GM10266 (cell line): ENCODE measurements around the gene EPHB3.

Experiments used
- DNase-seq: peaks from one replicate; pipeline ENCODE4 v3.0.0; 2012; ENCODE audit errors: extremely low spot score
- CTCF ChIP-seq: IDR thresholded peaks from 2 replicates; pipeline ENCODE4 v1.5.1; 2012; ENCODE audit warnings: mild to moderate bottlenecking, low read depth; ENCODE audit not compliant: control insufficient read depth, insufficient read depth; ENCODE audit errors: missing control alignments

Gene EPHB3

GRCh38 chr3:184629555-184630160 lies 68.1 kb downstream of the EPHB3 start:
- no peak for TF ChIP-seq CTCF
- no peak for DNase-seq

GRCh38 chr3:184630861-184631471 lies 69.4 kb downstream of the EPHB3 start:
- TF ChIP-seq CTCF = no peak

GRCh38 chr3:184631472-184631861 lies 69.9 kb downstream of the EPHB3 start:
- no peak for TF ChIP-seq CTCF
- DNase-seq = no peak

More at GRCh38 chr3:184630861-184631471, 69.4 kb downstream of the EPHB3 start:
- no peak for DNase-seq
